SK-N-SH treated with all-trans-retinoic acid at 6 μM for 48 hours (cell line): ENCODE data around the gene KCNMB1.

Experiments
- CSRNP3 ChIP-seq: fragments of 250-450 bp; sonication (Bioruptor Pico); IDR thresholded peaks from 2 replicates; pipeline ENCODE4 v1.5.1; 2021; ENCODE audit warnings: mild to moderate bottlenecking, moderate library complexity
- GLIS3 ChIP-seq: fragments of 250-450 bp; sonication (Bioruptor Pico); IDR thresholded peaks from 2 replicates; pipeline ENCODE4 v1.5.0; 2020; ENCODE audit warnings: mild to moderate bottlenecking, moderate library complexity
- ISL1 ChIP-seq: fragments of 250-450 bp; sonication (Bioruptor Pico); IDR thresholded peaks from 2 replicates; pipeline ENCODE4 v2.1.2; 2022; ENCODE audit warnings: mild to moderate bottlenecking, moderate library complexity
- POU6F1 ChIP-seq: fragments of 250-450 bp; sonication (Bioruptor Pico); IDR thresholded peaks from 2 replicates; pipeline ENCODE4 v1.8.0; 2021; ENCODE audit warnings: low read depth, mild to moderate bottlenecking, moderate library complexity, borderline replicate concordance
- RARB ChIP-seq: fragments of 250-450 bp; sonication (Bioruptor Pico); IDR thresholded peaks from 2 replicates; pipeline ENCODE4 v1.8.0; 2021; ENCODE audit warnings: mild to moderate bottlenecking, moderate library complexity
- TOX ChIP-seq: fragments of 250-450 bp; sonication (Bioruptor Pico); IDR thresholded peaks from 2 replicates; pipeline ENCODE4 v1.8.0; 2021; ENCODE audit warnings: mild to moderate bottlenecking, moderate library complexity, borderline replicate concordance
- ZC3H10 ChIP-seq: fragments of 250-450 bp; sonication (Bioruptor Pico); IDR thresholded peaks from 2 replicates; pipeline ENCODE4 v1.5.1; 2021; ENCODE audit warnings: mild to moderate bottlenecking, moderate library complexity
- ZFP30 ChIP-seq: fragments of 450-650 bp; formaldehyde crosslinking; IDR thresholded peaks from 2 replicates; pipeline ENCODE4 v1.5.0; 2022; ENCODE audit warnings: mild to moderate bottlenecking, moderate library complexity
- ZNF70 ChIP-seq: fragments of 450-650 bp; formaldehyde crosslinking; IDR thresholded peaks from 2 replicates; pipeline ENCODE4 v1.5.0; 2020; ENCODE audit warnings: mild to moderate bottlenecking, moderate library complexity
- ZNF8 ChIP-seq: fragments of 450-650 bp; formaldehyde crosslinking; IDR thresholded peaks from 2 replicates; pipeline ENCODE4 v1.5.0; 2020; ENCODE audit warnings: mild to moderate bottlenecking, moderate library complexity
- TF ChIP-seq, protein P1 (sequence below): fragments of 250-450 bp; sonication (Bioruptor Pico); IDR thresholded peaks from 2 replicates; pipeline ENCODE4 v1.5.1; 2020; ENCODE audit warnings: low read depth, mild to moderate bottlenecking, moderate library complexity

GRCh38 chr5:170336065-170336464, 53.1 kb downstream of the KCNMB1 start:
- TF ChIP-seq, protein P1, sequence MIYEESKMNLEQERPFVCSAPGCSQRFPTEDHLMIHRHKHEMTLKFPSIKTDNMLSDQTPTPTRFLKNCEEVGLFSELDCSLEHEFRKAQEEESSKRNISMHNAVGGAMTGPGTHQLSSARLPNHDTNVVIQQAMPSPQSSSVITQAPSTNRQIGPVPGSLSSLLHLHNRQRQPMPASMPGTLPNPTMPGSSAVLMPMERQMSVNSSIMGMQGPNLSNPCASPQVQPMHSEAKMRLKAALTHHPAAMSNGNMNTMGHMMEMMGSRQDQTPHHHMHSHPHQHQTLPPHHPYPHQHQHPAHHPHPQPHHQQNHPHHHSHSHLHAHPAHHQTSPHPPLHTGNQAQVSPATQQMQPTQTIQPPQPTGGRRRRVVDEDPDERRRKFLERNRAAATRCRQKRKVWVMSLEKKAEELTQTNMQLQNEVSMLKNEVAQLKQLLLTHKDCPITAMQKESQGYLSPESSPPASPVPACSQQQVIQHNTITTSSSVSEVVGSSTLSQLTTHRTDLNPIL (CRISPR knock-in tag) = no peak
- TF ChIP-seq ZNF70 (no peak), CSRNP3 (CRISPR knock-in tag) (no peak), TOX (no peak), ISL1 (CRISPR knock-in tag) (no peak), ZNF8 (CRISPR knock-in tag) (no peak), POU6F1 (CRISPR knock-in tag) (no peak), ZC3H10 (CRISPR knock-in tag) (no peak), RARB (CRISPR knock-in tag) (no peak), GLIS3 (CRISPR knock-in tag) (no peak), ZFP30 (no peak)
